CD4-positive, alpha-beta T cell (primary cell): Measurements from ENCODE around the gene NPTN. TPM values are rescaled to one million over a fixed set of nuclear protein-coding genes. Genes with fewer than 3 reads are reported as not detected.

Source experiments
- ATAC-seq: fragments of 200-7000 bp; cut with Tn5 transposase; one replicate; pipeline ENCODE4 v1.10.0; 2022; ENCODE audit warnings: mild to moderate bottlenecking; ENCODE audit not compliant: poor library complexity
- CTCF ChIA-PET: fragments of 350-600 bp; sonication (Branson Sonifier 250); formaldehyde crosslinking; loops from one replicate; lab custom pipeline; 2021; ENCODE audit warnings: antibody characterized with exemption, inconsistent platforms; lab: Charles Lee
- POLR2A ChIA-PET: fragments of 350-600 bp; sonication (Branson Sonifier 250); formaldehyde crosslinking; loops from one replicate; lab custom pipeline; 2021; ENCODE audit warnings: antibody characterized with exemption, inconsistent platforms; lab: Charles Lee
- DNase-seq, 14 experiments: peaks; one replicate each; pipeline ENCODE4 v3.0.0-alpha.2; 2013 to 2020; ENCODE audit warnings: mixed read lengths in 2 of 14
- H3K27ac ChIP-seq, 2 donors: one replicate each; pipeline versions ENCODE4 v1.5.1 to v1.7.0; 2013; ENCODE audit warnings: low read length in 2 of 2, low read depth in 1 of 2, mild to moderate bottlenecking in 1 of 2
- H3K27me3 ChIP-seq, 2 experiments: 1 replicate in 1 of 2; 2 replicates in 1 of 2; pipeline versions ENCODE4 v1.6.1 to v1.7.0; 2013; ENCODE audit warnings: low read length in 2 of 2, control low read depth in 1 of 2, mild to moderate bottlenecking in 1 of 2, moderate library complexity in 1 of 2; ENCODE audit not compliant: insufficient read depth in 2 of 2, control insufficient read depth in 1 of 2
- H3K36me3 ChIP-seq: one replicate; pipeline ENCODE4 v1.6.1; 2013; ENCODE audit warnings: low read length, control low read depth; ENCODE audit not compliant: insufficient read depth
- H3K4me1 ChIP-seq: one replicate; pipeline ENCODE4 v1.6.1; 2013; ENCODE audit warnings: low read length, control low read depth; ENCODE audit not compliant: insufficient read depth
- H3K4me3 ChIP-seq: one replicate; pipeline ENCODE4 v1.5.1; 2013; ENCODE audit warnings: mild to moderate bottlenecking, low read length, moderate library complexity
- H3K9me3 ChIP-seq, 2 experiments: 1 replicate in 1 of 2; 2 replicates in 1 of 2; pipeline versions ENCODE4 v1.6.1 to v1.7.0; 2013; ENCODE audit warnings: low read length in 2 of 2, mild to moderate bottlenecking in 2 of 2, control low read depth in 1 of 2, moderate library complexity in 1 of 2; ENCODE audit not compliant: control insufficient read depth in 1 of 2, insufficient read depth in 1 of 2
- H3K27ac Mint-ChIP-seq: one replicate; pipeline ENCODE4 v1.8.0; 2020; ENCODE audit warnings: mixed read lengths
- H3K27me3 Mint-ChIP-seq: one replicate; pipeline ENCODE4 v1.8.0; 2021; ENCODE audit warnings: mixed read lengths
- H3K36me3 Mint-ChIP-seq: one replicate; pipeline ENCODE4 v1.8.0; 2021; ENCODE audit warnings: low read depth, mixed read lengths
- H3K4me1 Mint-ChIP-seq: one replicate; pipeline ENCODE4 v1.8.0; 2021; ENCODE audit warnings: low read depth, mixed read lengths
- H3K4me3 Mint-ChIP-seq: one replicate; pipeline ENCODE4 v1.8.0; 2020; ENCODE audit warnings: mild to moderate bottlenecking, mixed read lengths
- H3K9me3 Mint-ChIP-seq: one replicate; pipeline ENCODE4 v1.8.0; 2020; ENCODE audit warnings: mixed read lengths
- CTCF ChIP-seq: fragments of 200-600 bp; IDR thresholded peaks from one replicate; pipeline ENCODE4 v1.8.0; 2022; ENCODE audit warnings: antibody characterized with exemption, mild to moderate bottlenecking
- intact Hi-C, 2 experiments: fragments of 100-400 bp; cut with DNase I in 1 of 2; cut with micrococcal nuclease in 1 of 2; formaldehyde crosslinking; loops; one replicate each; pipeline versions ENCODE4 v1.15.1 to v1.9.0; 2023 to 2025; cut with DNase I, micrococcal nuclease
- total RNA-seq, 174 experiments: library from RNA in 2 of 174; stranded (reverse) in 2 of 174; gene quantifications; one replicate each; pipeline ENCODE4 v1.2.3 and lab custom pipeline; 2021 to 2026

NPTN gene
- total RNA-seq, 2 experiments from 2014 or later: 9.3 to 13.5 TPM

- Mint-ChIP-seq H3K27me3 (peaks cover 41% of the 10 kb centered on the region), H3K36me3 (no peaks in the 10 kb centered on the region), H3K9me3 (no peaks in the 10 kb centered on the region), H3K27ac (no peak overlapping the region), H3K4me3 (no peak overlapping the region), H3K4me1 (no peaks in the 10 kb centered on the region)
- TF ChIP-seq CTCF: peak; percentile 86
- DNase-seq (peak; percentile 23 to 76 (median 43)), ATAC-seq (peak; percentile 41)
- POLR2A ChIA-PET: interaction anchor here (0.6 to 1.2 kb wide), 3 partner anchors 20 to 41 kb away, joined by 3 to 6 read pairs (median 4); no protein-coding TSS in a partner anchor
- Histone ChIP-seq H3K4me3 (no peak overlapping the region), H3K27ac (no peak overlapping the region), H3K4me1 (no peaks in the 10 kb centered on the region), H3K27me3 (peaks cover 12 to 26% of the 10 kb centered on the region in 2 experiments), H3K36me3 (no peaks in the 10 kb centered on the region), H3K9me3 (no peaks in the 10 kb centered on the region)
- intact Hi-C loops: loop anchor here (1.0 kb wide), 2 partner anchors 23 to 27 kb away; no protein-coding TSS in a partner anchor
- CTCF ChIA-PET: interaction anchor here (0.8 to 3.4 kb wide), 9 partner anchors 9 to 59 kb away, joined by 3 to 67 read pairs (median 7); no protein-coding TSS in a partner anchor
Observed at GRCh38 chr15:73677146-73677607, 44.0 kb upstream of the NPTN start.

GRCh38 chr15:73674587-73674986, 41.4 kb upstream of the NPTN start:
- H3K9me3 Mint-ChIP-seq: no peaks in the 10 kb centered on the region
- no peak overlapping the region for H3K27ac Mint-ChIP-seq
- H3K4me3 ChIP-seq: no peak overlapping the region
- H3K27me3 ChIP-seq: peaks cover 27 to 37% of the 10 kb centered on the region in 2 experiments
- ChIA-PET CTCF (interaction anchor here (1.2 kb wide), 1 partner anchor 30 kb away, joined by 4 read pairs; no protein-coding TSS in a partner anchor), POLR2A (no interaction called here)
- no peaks in the 10 kb centered on the region for H3K36me3 Mint-ChIP-seq
- peaks cover 52% of the 10 kb centered on the region for H3K27me3 Mint-ChIP-seq
- ATAC-seq (no peak), DNase-seq (no peak)
- no peak overlapping the region for H3K27ac ChIP-seq
- no peak for TF ChIP-seq CTCF
- no peaks in the 10 kb centered on the region for H3K9me3 ChIP-seq
- H3K4me1 Mint-ChIP-seq: no peaks in the 10 kb centered on the region
- intact Hi-C loops: no loop called here
- no peaks in the 10 kb centered on the region for H3K36me3 ChIP-seq
- H3K4me1 ChIP-seq: no peaks in the 10 kb centered on the region
- no peak overlapping the region for H3K4me3 Mint-ChIP-seq

GRCh38 chr15:73660455-73660854, 27.3 kb upstream of the NPTN start:
- no peak for ATAC-seq
- Mint-ChIP-seq H3K27ac (no peak overlapping the region), H3K36me3 (no peaks in the 10 kb centered on the region)

More at GRCh38 chr15:73660455-73660854, 27.3 kb upstream of the NPTN start:
- Mint-ChIP-seq H3K27me3 (peaks cover 46% of the 10 kb centered on the region), H3K9me3 (no peaks in the 10 kb centered on the region), H3K4me1 (peaks cover 12% of the 10 kb centered on the region), H3K4me3 (no peak overlapping the region)
- TF ChIP-seq CTCF: no peak
- H3K4me3 ChIP-seq: no peak overlapping the region
- H3K27me3 ChIP-seq: peaks cover 0 to 11% of the 10 kb centered on the region in 2 experiments
- H3K27ac ChIP-seq: no peak overlapping the region
- no peaks in the 10 kb centered on the region for H3K9me3 ChIP-seq
- intact Hi-C loops: no loop called here
- no peak for DNase-seq
- ChIA-PET POLR2A (no interaction called here), CTCF (no interaction called here)
- no peaks in the 10 kb centered on the region for H3K36me3 ChIP-seq
- H3K4me1 ChIP-seq: no peaks in the 10 kb centered on the region
